ENCODE measurements around the gene GPRIN3.

GPRIN3 gene

DNA sequence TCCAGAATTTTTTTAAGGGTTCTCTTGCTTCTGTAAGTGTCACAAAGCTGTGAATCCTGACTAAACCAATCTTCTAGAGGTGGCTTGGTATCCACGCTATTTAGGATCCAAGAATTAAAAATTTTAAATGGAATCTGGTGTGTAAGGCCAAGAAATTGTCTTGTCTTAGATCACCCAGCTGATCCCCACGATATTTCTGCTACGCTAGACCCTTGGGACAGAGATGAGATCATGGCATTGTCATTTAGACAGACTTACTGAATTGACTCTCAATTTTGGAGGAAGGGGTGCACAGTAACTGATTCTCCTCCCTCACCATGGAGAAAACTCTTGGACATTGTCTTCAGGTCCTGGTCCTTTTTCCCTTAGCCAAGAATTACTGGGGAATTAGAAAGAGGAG lies 5.7 kb downstream of the GPRIN3 start:
- H3K27ac ChIP-seq: no peak overlapping the region
- no peaks in the 10 kb centered on the region for H3K36me3 ChIP-seq
- H3K4me3 ChIP-seq: no peak overlapping the region
- no peak for DNase-seq
- peaks cover 0 to 5% (median 0%) of the 10 kb centered on the region in 4 donors for H3K4me1 ChIP-seq
- no peaks in the 10 kb centered on the region for H3K9me3 ChIP-seq
- TF ChIP-seq, protein P1, sequence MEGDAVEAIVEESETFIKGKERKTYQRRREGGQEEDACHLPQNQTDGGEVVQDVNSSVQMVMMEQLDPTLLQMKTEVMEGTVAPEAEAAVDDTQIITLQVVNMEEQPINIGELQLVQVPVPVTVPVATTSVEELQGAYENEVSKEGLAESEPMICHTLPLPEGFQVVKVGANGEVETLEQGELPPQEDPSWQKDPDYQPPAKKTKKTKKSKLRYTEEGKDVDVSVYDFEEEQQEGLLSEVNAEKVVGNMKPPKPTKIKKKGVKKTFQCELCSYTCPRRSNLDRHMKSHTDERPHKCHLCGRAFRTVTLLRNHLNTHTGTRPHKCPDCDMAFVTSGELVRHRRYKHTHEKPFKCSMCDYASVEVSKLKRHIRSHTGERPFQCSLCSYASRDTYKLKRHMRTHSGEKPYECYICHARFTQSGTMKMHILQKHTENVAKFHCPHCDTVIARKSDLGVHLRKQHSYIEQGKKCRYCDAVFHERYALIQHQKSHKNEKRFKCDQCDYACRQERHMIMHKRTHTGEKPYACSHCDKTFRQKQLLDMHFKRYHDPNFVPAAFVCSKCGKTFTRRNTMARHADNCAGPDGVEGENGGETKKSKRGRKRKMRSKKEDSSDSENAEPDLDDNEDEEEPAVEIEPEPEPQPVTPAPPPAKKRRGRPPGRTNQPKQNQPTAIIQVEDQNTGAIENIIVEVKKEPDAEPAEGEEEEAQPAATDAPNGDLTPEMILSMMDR (IDR thresholded peaks at IDR 0.05): no peak
- intact Hi-C loops (cut with DNase I; ENCODE audit: low total_unique reads): no loop called here
- peaks cover 0 to 3% of the 10 kb centered on the region in 2 donors for H3K27me3 ChIP-seq

- Histone ChIP-seq H3K36me3 (no peaks in the 10 kb centered on the region), H3K4me3 (no peak overlapping the region), H3K27me3 (no peaks in the 10 kb centered on the region), H3K4me1 (peaks cover 0 to 5% (median 0%) of the 10 kb centered on the region in 4 donors), H3K9me3 (no peaks in the 10 kb centered on the region), H3K27ac (no peak overlapping the region)
- intact Hi-C loops (cut with DNase I; ENCODE audit: low total_unique reads): no loop called here
- DNase-seq: no peak
- TF ChIP-seq, protein P1 (IDR thresholded peaks at IDR 0.05): no peak
Measured at GRCh38 chr4:89301003-89301402, 6.6 kb downstream of the GPRIN3 start.

DNA sequence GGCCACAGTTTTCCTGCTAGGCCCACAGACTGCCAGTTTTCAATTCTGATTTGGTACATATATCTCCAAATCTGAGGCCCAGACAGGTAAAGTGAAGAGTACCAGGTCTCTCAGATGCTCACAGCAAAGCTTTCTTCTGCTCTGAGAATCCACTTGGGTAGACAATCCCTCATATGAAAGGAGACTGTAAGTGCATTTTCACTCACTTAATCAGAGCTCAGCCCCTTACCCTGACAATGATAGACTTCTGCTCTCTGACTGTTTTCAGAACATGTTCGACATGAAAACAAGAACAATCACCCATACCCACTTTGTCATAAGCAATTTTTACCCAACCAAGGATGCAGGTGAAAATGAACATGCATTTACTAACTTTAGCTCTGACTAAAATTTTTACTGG lies 7.1 kb downstream of the GPRIN3 start:
- DNase-seq: no peak
- Histone ChIP-seq H3K9me3 (no peaks in the 10 kb centered on the region), H3K4me1 (peaks cover 0 to 5% (median 0%) of the 10 kb centered on the region in 4 donors), H3K27me3 (no peaks in the 10 kb centered on the region), H3K36me3 (no peaks in the 10 kb centered on the region), H3K4me3 (no peak overlapping the region), H3K27ac (no peak overlapping the region)
- intact Hi-C loops (cut with DNase I; ENCODE audit: low total_unique reads): no loop called here
- TF ChIP-seq, protein P1 (IDR thresholded peaks at IDR 0.05): no peak

- no peak overlapping the region for H3K4me3 ChIP-seq
- DNase-seq: no peak
- TF ChIP-seq, protein P1 (IDR thresholded peaks at IDR 0.05): no peak
- H3K36me3 ChIP-seq: no peaks in the 10 kb centered on the region
- no peaks in the 10 kb centered on the region for H3K9me3 ChIP-seq
- no peaks in the 10 kb centered on the region for H3K27me3 ChIP-seq
- no peak overlapping the region for H3K27ac ChIP-seq
- intact Hi-C loops (cut with DNase I; ENCODE audit: low total_unique reads): no loop called here
- H3K4me1 ChIP-seq: peaks cover 0 to 5% (median 0%) of the 10 kb centered on the region in 4 donors
Measured at GRCh38 chr4:89300060-89300459, 7.5 kb downstream of the GPRIN3 start.

DNA sequence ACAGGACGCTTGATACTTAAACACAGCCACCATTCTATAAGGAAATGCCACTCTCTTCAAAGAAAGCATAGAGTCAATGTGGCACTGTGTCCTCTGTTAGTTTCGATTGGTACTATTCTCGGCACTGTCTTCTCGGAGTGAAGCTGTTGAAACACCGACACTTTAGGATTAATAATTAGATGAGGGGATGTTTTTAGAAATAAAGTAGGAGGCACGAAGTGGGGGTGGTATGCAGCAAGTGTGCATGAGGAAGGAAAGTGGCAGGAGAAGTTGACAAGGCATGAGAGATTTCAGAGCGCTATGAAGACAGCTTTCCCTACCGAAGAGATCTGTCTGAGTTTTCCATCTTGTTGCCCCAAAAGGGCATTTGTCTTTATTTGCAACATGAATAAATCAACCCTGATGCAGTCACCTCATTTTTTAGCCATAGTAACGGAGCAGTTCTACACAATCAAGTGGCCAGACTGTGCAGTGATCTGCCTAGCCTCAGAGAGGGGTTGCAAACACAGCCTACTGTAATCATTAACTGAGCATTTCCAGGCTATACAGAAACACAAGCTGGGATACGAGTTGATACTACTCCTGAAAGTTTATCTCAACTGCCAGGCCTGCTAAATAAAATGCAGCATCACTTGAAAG lies 8.3 kb downstream of the GPRIN3 start:
- Histone ChIP-seq H3K4me3 (peak overlapping the region in 1 of 2 donors; percentile 25), H3K27ac (no peak overlapping the region)

More for the DNA sequence above, 8.3 kb downstream of the GPRIN3 start:
- intact Hi-C loops (cut with DNase I; ENCODE audit: low total_unique reads): no loop called here
- no peak for DNase-seq
- H3K4me1 ChIP-seq: peaks cover 0 to 5% (median 0%) of the 10 kb centered on the region in 4 donors
- no peaks in the 10 kb centered on the region for H3K27me3 ChIP-seq
- H3K36me3 ChIP-seq: no peaks in the 10 kb centered on the region
- TF ChIP-seq, protein P1 (IDR thresholded peaks at IDR 0.05): no peak
- no peaks in the 10 kb centered on the region for H3K9me3 ChIP-seq
